K562 (cell line): ENCODE results near the gene CDADC1. TPM values are rescaled to one million over a fixed set of nuclear protein-coding genes. Genes with fewer than 3 reads are reported as not detected.

Experiments used
- CBFA2T2 ChIP-seq: fragments of 450-650 bp; conservative IDR thresholded peaks from 2 replicates; pipeline ENCODE4 v1.6.1; 2017; ENCODE audit warnings: mild to moderate bottlenecking
- KDM4B ChIP-seq, 2 experiments: fragments of 450-650 bp in 1 of 2; sonication (generic) in 1 of 2; IDR thresholded peaks; 2 replicates each; pipeline ENCODE4 v1.6.1; 2016 to 2017; ENCODE audit warnings: borderline replicate concordance in 2 of 2, antibody characterized with exemption in 1 of 2, low read depth in 1 of 2, mild to moderate bottlenecking in 1 of 2
- ZNF124 ChIP-seq: sonication (generic); formaldehyde crosslinking; IDR thresholded peaks from 2 replicates; pipeline ENCODE4 v1.8.1; 2022; ENCODE audit warnings: missing genetic modification reagents
- polyA plus RNA-seq, 8 experiments: library from polyadenylated mRNA; depleted of rRNA in 4 of 8; stranded (reverse) in 5 of 8; unstranded in 3 of 8; fragments of >200 nt; fragmentation: Nextera tagmentation in 2 of 8; fragmentation: Illumina TruSeq in 1 of 8; extraction: Ambion mirVana in 2 of 8; extraction: Trizol in 1 of 8; gene quantifications; 2 replicates each; pipeline versions ENCODE4 v1.2.1 to v1.2.3, GENCODE V29; 2011 to 2014; ENCODE audit warnings: inconsistent platforms in 1 of 8, missing spikeins in 1 of 8
- total RNA-seq, 7 experiments: library from RNA; depleted of rRNA in 6 of 7; stranded (reverse); fragments of >200 nt in 6 of 7; fragmentation: Illumina TruSeq in 2 of 7; extraction: Trizol in 2 of 7; gene quantifications; 2 replicates each; pipeline versions ENCODE4 v1.2.1 to v1.2.3, GENCODE V29; 2011 to 2021; ENCODE audit warnings: low replicate concordance in 1 of 7
- TF ChIP-seq, protein P1 (sequence below): fragments of 450-650 bp; IDR thresholded peaks from 2 replicates; pipeline ENCODE4 v1.6.1; 2017; ENCODE audit warnings: antibody characterized with exemption
- TF ChIP-seq, protein P2 (sequence below), 2 experiments: fragments of 450-650 bp; formaldehyde crosslinking in 1 of 2; IDR thresholded peaks; 2 replicates each; pipeline versions ENCODE4 v1.4.0 to v1.6.1; 2014 to 2020; ENCODE audit warnings: mild to moderate bottlenecking in 2 of 2, borderline replicate concordance in 1 of 2, low read depth in 1 of 2
- TF ChIP-seq, protein P3 (sequence below): fragments of 250-450 bp; sonication (Bioruptor Pico); IDR thresholded peaks from 2 replicates; pipeline ENCODE4 v1.6.1; 2021; ENCODE audit warnings: mild to moderate bottlenecking
- TF ChIP-seq, protein P4 (sequence below), 2 experiments: fragments of 450-650 bp in 1 of 2; sonication (generic) in 1 of 2; formaldehyde crosslinking; conservative IDR thresholded peaks; 2 replicates each; pipeline versions ENCODE4 v1.4.0 to v1.8.1; 2020 to 2022; ENCODE audit warnings: mild to moderate bottlenecking in 1 of 2, missing genetic modification reagents in 1 of 2

The CDADC1 gene
- total and polyA plus RNA-seq, 9 of the 15 experiments (the other 6 are each of a cell fraction or from before 2014, with no cell fraction given), result 4.1 to 11.8 (median 6.3) TPM

- TF ChIP-seq, protein P1, sequence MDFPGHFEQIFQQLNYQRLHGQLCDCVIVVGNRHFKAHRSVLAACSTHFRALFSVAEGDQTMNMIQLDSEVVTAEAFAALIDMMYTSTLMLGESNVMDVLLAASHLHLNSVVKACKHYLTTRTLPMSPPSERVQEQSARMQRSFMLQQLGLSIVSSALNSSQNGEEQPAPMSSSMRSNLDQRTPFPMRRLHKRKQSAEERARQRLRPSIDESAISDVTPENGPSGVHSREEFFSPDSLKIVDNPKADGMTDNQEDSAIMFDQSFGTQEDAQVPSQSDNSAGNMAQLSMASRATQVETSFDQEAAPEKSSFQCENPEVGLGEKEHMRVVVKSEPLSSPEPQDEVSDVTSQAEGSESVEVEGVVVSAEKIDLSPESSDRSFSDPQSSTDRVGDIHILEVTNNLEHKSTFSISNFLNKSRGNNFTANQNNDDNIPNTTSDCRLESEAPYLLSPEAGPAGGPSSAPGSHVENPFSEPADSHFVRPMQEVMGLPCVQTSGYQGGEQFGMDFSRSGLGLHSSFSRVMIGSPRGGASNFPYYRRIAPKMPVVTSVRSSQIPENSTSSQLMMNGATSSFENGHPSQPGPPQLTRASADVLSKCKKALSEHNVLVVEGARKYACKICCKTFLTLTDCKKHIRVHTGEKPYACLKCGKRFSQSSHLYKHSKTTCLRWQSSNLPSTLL, result no peak
- TF ChIP-seq, protein P2, sequence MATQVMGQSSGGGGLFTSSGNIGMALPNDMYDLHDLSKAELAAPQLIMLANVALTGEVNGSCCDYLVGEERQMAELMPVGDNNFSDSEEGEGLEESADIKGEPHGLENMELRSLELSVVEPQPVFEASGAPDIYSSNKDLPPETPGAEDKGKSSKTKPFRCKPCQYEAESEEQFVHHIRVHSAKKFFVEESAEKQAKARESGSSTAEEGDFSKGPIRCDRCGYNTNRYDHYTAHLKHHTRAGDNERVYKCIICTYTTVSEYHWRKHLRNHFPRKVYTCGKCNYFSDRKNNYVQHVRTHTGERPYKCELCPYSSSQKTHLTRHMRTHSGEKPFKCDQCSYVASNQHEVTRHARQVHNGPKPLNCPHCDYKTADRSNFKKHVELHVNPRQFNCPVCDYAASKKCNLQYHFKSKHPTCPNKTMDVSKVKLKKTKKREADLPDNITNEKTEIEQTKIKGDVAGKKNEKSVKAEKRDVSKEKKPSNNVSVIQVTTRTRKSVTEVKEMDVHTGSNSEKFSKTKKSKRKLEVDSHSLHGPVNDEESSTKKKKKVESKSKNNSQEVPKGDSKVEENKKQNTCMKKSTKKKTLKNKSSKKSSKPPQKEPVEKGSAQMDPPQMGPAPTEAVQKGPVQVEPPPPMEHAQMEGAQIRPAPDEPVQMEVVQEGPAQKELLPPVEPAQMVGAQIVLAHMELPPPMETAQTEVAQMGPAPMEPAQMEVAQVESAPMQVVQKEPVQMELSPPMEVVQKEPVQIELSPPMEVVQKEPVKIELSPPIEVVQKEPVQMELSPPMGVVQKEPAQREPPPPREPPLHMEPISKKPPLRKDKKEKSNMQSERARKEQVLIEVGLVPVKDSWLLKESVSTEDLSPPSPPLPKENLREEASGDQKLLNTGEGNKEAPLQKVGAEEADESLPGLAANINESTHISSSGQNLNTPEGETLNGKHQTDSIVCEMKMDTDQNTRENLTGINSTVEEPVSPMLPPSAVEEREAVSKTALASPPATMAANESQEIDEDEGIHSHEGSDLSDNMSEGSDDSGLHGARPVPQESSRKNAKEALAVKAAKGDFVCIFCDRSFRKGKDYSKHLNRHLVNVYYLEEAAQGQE (IDR thresholded peaks at IDR 0.05; ENCODE audit: borderline replicate concordance), result no peak
- TF ChIP-seq, protein P2 (CRISPR knock-in tag; IDR thresholded peaks at IDR 0.05; ENCODE audit: low read depth), result no peak
- TF ChIP-seq KDM4B (IDR thresholded peaks at IDR 0.05; ENCODE audit: borderline replicate concordance in 2 of 2, low read depth in 1 of 2) (no peak), CBFA2T2 (no peak), ZNF124 (CRISPR knock-in tag) (no peak)
- TF ChIP-seq, protein P3, sequence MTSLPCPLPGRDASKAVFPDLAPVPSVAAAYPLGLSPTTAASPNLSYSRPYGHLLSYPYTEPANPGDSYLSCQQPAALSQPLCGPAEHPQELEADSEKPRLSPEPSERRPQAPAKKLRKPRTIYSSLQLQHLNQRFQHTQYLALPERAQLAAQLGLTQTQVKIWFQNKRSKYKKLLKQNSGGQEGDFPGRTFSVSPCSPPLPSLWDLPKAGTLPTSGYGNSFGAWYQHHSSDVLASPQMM (CRISPR knock-in tag), result no peak
- TF ChIP-seq, protein P4, sequence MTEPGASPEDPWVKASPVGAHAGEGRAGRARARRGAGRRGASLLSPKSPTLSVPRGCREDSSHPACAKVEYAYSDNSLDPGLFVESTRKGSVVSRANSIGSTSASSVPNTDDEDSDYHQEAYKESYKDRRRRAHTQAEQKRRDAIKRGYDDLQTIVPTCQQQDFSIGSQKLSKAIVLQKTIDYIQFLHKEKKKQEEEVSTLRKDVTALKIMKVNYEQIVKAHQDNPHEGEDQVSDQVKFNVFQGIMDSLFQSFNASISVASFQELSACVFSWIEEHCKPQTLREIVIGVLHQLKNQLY (CRISPR knock-in tag; conservative IDR thresholded peaks at IDR 0.05), result no peak
Observed at GRCh38 chr13:49220856-49221589, 26.7 kb upstream of the CDADC1 start (continued).
